HUDEP-2 (cell line): ENCODE measurements around the gene BCL7A.

Experiments used
- DNase-seq, 76 experiments: peaks; one replicate each; lab custom pipeline; 2025; ENCODE audit not compliant: unreplicated experiment in 76 of 76; lab: John Stamatoyannopoulos, UW

Gene BCL7A

GRCh38 chr12:122072031-122072970 lies 50.6 kb downstream of the BCL7A start:
- peak in 64 of 76 experiments; percentile 19 to 84 (median 46) for DNase-seq

DNA sequence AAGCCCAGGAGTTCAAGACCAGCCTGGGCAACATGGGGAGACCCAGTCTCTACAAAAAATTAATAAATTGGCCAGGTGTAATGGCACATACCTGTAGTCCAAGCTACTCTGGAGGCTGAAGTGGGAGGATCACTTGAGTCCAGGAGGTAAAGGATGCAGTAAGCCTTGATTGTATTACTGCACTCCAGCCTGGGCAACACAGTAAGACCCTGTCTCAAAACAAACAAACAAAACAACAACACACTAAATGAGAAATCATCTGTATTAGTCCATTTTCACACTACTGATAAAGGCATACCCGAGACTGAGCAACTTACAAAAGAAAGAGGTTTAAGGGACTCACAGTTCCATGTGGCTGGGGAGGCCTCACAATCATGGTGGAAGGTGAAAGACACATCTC lies 52.1 kb downstream of the BCL7A start:
- DNase-seq, result no peak

DNA sequence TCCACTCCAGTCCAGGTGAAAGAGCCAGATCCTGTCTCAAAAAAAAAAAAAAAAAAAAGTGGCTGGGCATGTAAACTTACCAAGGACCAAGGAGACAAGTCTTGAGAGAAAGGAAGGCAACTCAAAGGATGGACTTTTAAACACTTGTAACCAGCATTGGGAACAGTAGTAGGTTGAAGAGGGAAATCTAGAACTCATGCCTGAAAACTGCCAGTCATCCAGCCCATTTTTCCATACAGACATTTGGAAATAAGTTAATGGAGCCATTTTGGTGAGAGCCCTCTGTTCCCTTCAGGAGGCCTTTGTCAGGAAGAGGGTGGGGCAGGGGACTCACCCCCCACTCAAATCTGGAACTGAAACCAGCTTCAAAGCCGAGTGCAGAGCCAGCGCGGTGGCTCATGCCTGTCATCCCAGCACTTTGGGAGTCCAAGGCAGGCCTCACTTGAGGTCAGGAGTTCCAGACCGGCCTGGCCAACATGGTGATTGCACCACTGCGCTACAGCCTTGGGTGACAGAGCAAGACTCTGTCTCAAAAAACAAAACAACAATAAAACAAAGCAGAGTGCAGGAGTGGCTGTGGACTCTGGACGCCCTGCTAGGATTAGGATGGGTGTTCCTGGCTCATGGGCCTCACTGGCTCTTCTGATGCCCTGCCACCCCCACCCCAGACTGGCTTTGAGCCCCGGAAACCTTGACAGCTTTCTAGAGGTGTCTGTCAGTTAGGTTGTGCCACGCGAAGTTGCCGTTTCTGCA lies 55.2 kb downstream of the BCL7A start:
- DNase-seq, result no peak

DNA sequence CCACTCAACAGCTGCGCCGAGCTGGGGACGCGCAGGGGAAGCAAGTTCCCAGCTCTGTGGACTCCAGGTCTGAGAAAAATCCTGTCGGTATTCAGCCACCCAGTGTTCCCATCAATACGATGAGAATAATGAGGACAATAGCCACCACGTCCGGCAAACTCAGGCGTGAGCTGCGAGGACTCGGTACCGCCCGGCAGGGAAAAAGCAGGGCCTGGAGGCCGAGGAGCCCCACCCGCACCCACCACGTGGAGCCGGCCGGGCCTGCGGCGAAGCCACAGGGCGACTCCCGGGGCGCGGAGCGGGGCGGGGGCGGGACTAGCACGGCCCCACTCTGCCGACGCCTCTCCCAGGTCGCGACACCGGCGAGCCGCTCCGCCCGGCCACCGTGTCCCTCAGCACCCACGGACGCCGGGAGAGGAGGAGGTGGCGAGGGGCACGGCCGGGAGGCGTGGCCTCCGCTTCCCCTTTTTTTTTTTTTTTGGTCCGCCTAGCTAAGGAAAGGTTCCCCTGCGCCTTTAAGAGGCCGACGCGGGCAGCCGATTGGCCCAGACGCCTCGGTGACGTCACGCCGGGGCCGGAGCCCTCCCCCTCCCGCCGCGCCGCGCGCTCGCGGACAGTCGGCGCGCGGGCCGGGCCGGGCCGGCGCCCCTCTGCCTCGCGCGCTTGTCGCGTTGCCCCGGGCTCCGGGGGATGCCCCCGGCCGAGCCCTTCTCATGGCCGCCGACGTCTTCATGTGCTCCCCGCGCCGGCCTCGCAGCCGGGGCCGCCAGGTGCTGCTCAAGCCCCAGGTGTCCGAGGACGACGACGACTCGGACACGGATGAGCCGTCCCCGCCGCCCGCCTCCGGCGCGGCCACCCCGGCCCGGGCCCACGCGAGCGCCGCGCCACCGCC lies 56.7 kb downstream of the BCL7A start, which contains the start of gene MLXIP:
Gene MLXIP, plus strand, starts transcription at position 616 of the 892 bp plus-strand sequence. Its CDS starts 98 bp downstream, at position 714.
- peak in 75 of 76 experiments; percentile 15 to 94 (median 84) for DNase-seq

- DNase-seq, result peak in 6 of 76 experiments; percentile 9 to 43 (median 29)
Observed at GRCh38 chr12:122079033-122079531, 57.4 kb downstream of the BCL7A start.

DNA sequence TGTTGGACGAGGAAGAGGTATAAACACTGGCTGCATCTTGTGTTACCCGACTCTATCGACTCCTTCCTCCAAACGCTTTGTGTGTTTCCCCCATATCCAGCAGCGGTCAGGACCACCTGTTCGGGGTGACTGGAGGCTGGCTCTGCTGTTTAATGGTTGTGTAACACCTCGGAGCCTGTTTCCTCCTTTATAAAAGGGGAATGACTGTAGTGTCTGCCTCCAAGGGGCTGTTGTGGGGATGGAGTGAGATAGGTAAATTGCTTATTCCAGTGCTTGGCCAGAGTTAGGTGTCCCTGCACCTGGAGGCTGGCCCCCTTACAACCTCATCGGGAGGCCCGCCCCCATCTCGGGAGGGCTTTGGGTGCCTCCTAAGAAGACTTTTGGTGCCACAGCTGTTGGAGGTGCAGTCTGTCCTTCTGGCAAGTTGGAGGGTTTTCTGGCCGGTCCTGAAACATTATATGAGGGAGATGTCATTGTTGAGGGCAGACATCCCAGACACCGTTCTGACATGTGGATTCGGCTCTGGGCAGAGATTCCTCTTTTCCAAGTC lies 57.9 kb downstream of the BCL7A start:
- peak in 2 of 76 experiments; percentile 32 to 44 for DNase-seq

- DNase-seq, result peak in 71 of 76 experiments; percentile 12 to 80 (median 58)
Observed at GRCh38 chr12:122080149-122081082, 58.7 kb downstream of the BCL7A start.

DNA sequence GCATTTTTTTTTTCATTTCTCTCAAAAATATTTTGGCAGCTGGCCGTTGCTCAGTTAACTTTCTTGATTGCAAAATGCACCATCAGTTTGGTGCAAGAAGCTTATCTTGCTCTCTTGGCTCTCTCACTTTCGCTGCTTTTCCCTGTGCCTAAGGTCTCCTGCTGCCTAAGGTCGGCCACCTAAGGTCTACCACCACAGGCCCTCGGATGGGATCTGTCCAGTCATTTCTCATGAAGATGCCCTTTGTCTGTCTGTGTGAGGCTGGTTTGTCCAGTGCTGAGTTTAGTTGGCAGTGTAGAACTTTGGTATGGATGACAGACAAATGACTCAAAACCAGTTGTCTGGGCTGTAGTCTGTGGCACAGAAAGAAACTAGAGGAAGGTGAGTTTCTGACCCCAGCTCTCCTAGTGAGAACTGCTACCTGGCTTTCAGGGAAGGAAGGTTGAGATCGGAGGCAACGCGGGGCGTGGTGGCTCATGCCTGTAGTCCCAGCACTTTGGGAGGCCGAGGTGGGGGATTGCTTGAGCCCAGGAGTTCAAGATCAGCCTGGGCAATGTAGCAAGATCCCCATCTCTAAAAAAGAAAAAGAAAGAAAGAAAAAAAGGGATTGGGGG lies 59.5 kb downstream of the BCL7A start:
- DNase-seq, result peak in 4 of 76 experiments; percentile 6 to 30 (median 24)

DNA sequence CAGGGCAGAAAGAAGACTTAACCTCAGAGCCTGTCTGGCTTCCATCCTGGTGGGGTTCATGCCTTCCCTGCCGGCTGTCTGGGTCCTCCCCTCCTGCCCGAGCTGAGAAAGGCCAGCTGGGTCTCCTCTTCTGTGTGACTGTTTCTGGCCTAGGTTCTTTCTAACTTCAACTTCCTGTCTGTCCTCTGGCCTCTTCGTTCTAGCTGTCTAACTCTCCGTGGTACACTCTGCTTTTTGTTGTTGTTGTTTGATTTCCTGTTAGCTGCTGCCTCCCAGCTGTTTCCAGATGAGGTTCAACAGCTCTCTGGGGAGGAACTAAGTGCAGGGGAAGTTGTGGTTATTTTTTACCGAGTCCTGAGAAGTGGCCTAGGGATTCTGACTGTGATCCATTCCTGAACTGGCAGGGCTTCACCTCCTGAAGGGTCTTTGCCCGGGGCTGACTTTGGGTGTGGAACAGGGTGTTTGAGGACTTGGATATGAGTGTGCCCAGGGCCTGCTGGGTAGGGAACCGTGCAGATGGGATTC lies 60.1 kb downstream of the BCL7A start:
- DNase-seq, result peak in 4 of 76 experiments; percentile 15 to 25 (median 20)

DNA sequence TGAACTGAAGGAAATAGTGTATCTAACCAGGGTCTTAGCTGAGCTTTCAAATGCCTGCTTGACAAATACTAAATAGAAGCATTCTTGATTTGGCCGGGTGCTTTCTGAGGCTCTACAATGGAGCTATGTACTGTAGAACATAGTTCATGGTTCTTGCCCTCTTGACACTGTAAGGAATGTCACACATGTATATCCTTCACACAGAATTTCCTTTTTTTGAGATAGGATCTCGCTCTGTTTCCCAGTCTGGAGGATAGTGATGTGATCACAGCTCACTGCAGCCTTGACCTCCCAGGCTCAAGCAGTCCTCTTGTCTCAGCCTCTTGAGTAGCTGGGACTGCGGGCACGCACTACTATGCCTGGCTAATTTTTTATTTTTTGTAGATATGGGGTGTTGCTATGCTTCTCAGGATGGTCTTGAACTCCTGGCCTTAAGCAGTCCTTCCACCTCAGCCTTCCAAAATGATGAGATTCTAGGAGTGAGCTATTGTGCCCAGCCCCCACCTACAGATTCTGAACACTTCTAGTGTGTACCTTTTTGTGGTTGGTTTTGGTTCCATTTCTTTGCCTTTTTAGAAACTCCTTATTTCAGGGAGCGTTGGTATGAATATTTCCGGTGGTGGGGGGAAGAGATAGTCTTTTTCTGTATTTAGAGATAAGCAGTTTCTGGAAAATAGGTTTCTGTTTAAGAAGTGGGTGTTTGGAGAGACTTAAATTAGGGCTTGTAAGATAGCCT lies 61.1 kb downstream of the BCL7A start:
- DNase-seq, result peak in 19 of 76 experiments; percentile 21 to 70 (median 42)

DNA sequence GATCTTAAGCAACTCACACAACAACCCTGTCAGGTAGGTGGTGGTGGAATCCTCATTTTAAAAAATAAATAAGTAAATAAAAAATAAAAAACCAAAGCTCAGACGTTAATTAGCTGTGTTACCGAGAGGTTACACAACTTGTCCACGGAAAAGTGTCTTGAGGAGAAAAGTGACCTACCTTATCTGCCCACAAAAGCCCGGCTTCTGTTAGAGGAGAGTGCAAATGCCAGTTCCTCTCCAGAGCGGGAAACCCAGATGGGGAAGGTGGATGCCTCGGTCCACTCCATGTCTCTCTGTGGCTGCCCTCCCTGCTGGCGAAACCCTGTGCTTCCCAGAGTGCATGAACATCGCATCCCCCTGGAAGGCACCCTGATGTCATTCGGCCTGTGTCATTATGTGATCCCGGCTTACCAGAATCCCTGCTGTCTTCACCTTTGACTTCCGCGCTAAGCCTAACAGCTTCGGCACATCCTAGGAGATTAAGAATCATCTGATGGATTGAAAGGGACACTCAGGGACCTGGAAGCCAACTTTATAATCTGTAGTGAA lies 63.2 kb downstream of the BCL7A start:
- no peak for DNase-seq

GRCh38 chr12:122085591-122085990 lies 63.9 kb downstream of the BCL7A start:
- no peak for DNase-seq

DNA sequence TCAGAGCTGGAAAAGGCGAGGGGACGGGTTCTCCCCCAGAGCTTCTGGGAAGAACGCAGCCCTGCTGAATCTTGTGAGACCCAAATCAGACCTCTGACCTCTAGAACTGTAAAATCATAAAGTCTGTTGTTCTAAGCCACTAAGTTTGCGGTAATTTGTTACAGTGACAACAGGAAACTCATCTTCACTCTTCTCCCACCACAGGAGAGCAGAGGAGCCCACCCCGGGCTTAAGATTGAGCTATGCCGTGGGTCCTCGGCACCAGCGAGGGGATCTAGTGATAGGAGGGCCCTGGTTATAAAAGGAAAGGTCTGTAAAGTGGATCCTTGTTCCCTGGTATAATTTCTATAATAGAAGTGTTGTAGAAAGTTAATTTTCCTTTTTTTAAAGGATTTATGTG lies 64.4 kb downstream of the BCL7A start:
- DNase-seq, result no peak

- DNase-seq, result no peak
Observed at GRCh38 chr12:122086641-122087285, 65.1 kb downstream of the BCL7A start.

DNA sequence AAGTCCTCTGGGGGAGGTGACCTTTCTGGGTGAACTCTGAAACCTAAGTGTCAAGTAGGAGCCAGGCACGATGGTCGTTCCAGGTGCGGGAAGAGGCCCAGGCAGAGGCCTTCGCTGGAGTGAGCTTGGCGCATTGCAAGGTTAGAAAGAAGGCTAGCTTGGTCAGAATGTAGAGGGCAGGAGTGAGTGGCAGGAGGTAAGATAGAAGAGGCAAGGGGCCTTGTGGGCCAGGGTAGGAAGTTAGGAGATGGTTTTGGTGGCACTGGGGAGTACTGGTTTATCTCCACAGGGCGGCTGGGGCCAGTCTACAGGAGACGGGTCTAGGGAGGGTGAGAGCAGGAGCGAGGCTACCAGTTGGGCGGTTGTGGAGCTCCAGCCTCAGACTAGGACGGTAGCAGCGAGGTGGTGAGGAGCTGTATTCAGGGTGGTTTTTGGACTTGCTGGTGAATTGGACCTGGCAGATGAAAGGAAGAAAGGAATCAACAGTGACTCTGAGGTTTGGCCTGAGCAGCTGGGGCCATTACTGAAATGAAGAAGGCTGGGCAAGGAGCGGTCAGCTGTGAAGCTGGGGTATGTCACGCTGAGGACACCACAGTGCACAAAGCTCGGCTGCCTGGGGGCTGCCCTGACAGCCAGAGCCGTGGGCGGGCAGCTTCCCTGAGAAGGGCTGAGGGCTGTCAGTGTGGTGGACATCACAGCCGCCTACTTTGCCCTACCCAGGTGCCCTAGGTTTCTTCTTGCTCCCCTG lies 65.9 kb downstream of the BCL7A start:
- peak in 8 of 76 experiments; percentile 13 to 49 (median 20) for DNase-seq
